Mammary epithelial cell (primary cell): ENCODE data around the gene MYOZ2.

ENCODE experiments used
- CTCF ChIP-seq, 2 donors: IDR thresholded peaks in 1 of 2; conservative IDR thresholded peaks in 1 of 2; 2 replicates each; pipeline ENCODE4 v1.5.1; 2011 to 2012; ENCODE audit warnings: inconsistent platforms in 2 of 2, low read length in 2 of 2, mild to moderate bottlenecking in 2 of 2, control low read depth in 1 of 2, low read depth in 1 of 2; ENCODE audit not compliant: insufficient read depth in 1 of 2; ENCODE audit errors: extremely low read depth in 1 of 2
- EZH2 ChIP-seq: IDR thresholded peaks from 2 replicates; pipeline ENCODE4 v1.6.1; 2012; ENCODE audit warnings: low read length, inconsistent platforms, borderline replicate concordance

- no peak for TF ChIP-seq CTCF (conservative IDR thresholded peaks at IDR 0.05 in 1 of 2, IDR thresholded peaks at IDR 0.05 in 1 of 2; ENCODE audit: extremely low read depth in 1 of 2, insufficient read depth in 1 of 2, low read depth in 1 of 2, low read length in 2 of 2)
- no peak for TF ChIP-seq EZH2
These were observed 70.1 kb downstream of the MYOZ2 start for GRCh38 chr4:119205690-119206089.
